Inflammatory macrophage treated with lipopolysaccharide for 1 hour (primary cell): ENCODE results near the gene CEND1.

ENCODE experiments used
- DNase-seq, 2 donors: peaks; one replicate each; pipeline ENCODE4 v3.0.0-alpha.2; 2020 to 2022

CEND1 gene

DNA sequence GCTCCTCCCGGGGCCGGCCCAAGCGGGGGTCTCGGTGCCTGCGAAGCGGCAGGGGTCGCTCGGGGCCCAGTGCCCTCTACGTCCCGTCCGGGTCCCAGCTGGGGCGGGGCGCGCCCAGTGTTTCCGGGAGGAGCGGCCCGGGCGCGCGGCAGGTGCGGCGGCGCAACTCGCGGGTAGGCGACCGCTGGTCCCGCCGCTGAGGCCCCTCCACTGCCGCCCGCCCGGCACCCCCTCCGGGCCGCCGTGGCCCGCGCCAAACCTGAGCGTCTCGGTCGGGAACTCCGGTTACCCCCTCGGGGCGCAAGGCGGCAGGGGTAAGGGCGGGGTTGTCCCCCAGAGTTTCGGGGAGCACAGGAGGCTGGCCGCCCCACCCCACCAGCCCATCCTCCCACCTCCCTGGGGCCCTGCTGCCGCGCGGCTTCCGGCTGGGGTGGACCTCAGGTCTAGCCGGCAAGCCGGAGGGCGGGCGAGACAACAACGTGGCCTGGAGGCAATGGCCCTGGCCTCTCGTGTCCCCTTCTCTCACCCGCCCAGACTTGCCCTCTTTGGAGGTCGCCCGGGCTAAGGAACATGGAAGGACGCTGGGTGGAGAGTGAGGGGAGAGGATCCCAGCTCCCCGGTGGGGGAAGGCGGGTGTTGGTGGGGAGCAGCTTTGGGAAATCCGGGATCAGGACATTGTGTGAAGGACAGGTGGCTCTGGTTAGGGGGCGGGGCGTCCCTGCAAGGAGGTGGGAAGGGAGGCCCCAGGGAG is 37.4 kb upstream of the CEND1 start:
- DNase-seq: no peak

DNA sequence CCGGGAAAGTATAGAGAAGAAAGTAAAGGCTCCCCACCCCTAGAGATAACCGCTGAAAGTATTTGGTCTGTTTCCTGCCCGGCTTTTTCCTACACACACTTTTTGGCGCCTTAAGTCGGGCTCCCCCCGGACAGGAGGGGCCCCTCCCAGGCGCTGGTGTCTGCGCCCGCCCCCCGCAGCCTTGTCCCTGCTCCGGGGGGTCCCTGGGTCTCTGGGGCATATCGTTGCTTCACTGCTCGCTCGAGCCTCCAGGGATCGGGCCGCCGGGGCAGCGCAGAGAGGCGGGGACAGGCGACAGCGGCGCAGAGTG is 36.9 kb upstream of the CEND1 start:
- DNase-seq: no peak

DNA sequence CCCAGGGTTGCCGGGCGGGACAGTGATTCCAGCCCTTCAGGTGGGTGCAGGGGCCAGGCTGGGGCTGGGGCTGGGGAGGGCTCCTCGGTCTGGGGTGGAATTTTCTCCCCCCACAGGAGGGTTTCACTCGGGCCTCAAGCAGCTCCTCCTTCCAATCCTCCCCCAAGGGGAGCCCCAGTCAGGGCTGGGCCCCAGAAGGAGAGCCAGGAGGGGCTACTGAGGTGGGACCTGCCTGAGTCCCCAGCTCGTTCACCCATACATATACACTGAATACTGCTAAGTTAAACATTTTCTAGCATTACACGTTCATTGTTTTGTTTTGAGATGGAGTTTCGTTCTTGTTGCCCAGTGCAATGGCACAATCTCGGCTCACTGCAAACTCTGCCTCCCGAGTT is 36.3 kb upstream of the CEND1 start:
- DNase-seq: no peak

DNA sequence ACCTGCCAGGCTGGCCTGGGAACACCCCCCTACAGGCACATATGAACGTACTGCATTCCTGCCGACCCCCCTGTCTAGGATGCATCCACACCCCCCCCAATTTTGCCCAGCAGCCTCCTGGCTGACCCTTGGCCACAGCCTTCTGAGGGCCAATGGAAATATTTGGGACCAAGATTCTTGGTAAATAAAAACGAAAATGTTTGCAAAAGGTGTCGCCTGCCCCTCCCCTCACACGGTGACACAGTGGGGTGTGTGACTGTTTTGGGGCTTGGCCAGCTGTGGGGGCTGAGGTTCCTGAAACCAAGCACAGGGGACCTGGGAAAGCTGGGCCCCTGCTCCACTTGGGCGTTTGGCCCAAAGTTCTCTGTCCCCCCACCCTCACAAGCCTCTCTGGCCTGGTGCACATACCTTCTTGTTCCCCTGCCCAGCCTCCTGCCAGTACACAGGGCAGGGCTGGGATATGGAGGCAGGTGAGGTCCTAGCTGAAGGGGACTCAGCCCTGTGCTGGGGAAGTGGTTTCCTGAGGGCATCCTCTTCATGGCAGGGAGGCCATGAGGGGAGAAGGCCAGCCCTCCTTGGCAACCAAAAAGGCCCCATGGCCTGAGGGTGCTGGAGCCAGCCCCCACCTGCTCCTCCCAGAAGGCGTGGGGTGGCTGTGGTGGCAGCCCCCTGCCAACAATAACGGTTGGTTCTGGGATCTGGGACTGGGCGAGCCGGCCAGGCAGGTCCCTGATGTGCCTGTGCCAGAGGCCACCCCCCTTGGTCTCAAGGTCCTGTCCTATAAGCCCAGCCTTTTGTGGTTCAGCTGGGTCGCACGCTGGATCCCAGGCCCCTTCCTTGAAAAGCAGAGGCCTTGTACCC is 35.7 kb upstream of the CEND1 start:
- no peak for DNase-seq

DNA sequence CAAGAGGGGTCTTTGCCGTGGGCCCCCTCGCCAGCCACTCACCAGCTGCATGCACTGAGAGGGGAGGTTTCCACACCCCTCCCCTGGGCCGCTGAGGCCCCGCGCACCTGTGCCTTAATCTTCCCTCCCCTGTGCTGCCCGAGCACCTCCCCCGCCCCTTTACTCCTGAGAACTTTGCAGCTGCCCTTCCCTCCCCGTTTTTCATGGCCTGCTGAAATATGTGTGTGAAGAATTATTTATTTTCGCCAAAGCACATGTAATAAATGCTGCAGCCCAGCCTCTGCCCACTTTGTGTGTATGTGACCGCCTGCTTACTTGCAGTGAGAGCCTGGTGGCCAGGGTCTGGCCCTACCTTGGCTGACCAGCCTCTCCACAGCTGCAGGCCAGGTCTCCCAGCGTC is 35.1 kb upstream of the CEND1 start:
- DNase-seq: no peak

DNA sequence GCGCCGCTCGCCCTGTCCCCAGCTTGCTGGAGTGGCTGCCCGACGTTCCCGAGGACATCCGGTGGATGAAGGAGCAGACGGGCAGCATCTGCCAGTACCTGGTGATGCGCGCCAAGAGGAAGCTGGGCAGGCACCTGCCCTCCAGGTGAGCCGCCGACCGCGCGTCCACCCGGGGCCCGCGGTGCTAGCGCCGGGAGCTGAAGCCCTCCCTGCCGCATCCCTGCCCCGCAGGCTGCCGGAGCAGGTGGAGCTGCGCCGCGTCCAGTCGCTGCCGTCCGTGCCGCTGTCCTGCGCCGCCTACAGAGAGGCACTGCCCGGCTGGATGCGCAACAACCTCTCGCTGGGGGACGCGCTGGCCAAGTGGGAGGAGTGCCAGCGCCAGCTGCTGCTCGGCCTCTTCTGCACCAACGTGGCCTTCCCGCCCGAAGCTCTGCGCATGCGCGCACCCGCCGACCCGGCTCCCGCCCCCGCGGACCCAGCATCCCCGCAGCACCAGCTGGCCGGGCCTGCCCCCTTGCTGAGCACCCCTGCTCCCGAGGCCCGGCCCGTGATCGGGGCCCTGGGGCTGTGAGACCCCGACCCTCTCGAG is 34.5 kb upstream of the CEND1 start:
- no peak for DNase-seq

DNA sequence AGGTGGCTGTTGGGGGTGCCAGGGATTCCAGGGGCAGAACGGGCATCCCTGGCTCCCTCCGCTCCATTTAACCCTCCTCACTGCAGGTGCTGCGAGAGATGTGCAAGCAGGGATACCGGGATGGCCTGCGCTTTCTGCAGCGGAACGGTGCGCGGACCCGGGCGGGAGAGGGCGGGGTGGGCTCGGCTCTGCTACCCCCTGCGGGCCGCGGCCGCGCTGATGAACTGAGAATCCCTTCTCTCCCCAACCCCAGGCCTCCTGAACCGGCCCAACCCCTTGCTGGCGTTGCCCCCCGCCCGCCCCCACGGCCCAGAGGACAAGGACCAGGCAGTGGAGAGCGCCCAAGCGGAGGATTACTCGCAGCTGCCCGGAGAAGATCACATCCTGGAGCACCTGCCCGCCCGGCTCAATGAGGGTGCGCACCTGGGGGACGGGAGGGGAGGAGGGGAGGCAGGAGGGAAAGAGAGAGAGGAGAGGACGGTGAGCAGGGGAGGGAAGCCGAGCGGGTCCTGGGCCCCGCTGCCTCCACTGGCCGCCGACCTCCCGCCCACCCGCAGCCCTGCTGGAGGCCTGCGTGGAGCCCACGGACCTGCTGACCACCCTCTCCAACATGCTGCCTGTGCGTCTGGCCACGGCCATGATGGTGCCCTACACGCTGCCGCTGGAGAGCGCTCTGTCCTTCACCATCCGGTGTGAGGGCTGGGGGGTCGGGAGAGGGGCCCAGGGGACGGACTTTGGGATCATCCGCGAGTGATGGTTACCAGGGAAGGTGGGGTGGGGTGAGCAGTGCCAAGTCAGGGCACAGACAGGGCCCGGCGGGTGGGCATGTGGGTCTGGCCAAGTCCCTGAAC is 33.8 kb upstream of the CEND1 start:
- no peak for DNase-seq

- peak in 1 of 2 donors; percentile 34 for DNase-seq
These were observed 31.9 kb upstream of the CEND1 start for GRCh38 chr11:821512-822371.

- DNase-seq: peak; percentile 70 to 75
These were observed 31.0 kb upstream of the CEND1 start for GRCh38 chr11:820655-821511.

- peak; percentile 64 to 69 for DNase-seq
These were observed 30.2 kb upstream of the CEND1 start for GRCh38 chr11:819943-820649.

GRCh38 chr11:819129-819931 is 29.4 kb upstream of the CEND1 start:
- peak; percentile 80 to 92 for DNase-seq

DNA sequence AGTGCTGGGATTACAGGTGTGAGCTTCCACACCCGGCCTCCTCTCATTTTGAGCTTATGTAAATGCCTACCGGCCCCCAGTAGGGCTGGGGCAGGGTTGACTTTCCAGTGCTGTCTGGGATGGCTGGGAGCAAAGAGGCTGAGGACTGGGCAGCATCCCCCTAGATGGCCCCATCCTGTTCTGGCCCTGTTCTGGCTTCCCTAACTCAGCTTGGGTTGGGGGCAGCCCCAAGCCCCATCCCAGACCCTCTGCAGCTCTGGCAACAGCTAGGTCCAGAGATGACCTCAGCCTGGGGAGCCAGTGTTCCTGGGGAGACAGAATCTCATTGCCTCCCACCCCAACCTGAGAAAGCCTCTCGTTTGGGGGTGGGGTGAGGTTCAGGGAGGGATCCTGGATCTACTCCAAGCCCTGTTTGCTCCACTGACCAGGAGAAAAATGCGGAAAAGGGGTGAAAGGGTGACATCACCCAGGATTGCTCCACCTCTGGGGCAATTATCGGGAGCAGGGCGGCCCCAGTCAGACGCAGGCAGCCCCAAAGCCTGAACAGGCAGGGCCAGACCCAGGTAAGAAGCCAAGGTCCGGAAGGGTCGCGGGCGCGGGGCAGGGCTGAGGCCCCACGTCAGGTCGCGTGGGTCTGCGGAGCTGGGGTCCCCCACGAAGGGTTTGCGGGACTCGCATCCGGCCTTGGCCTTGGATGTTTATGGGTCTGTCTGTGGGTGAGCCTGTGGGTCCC is 28.7 kb upstream of the CEND1 start, which contains the start of gene PNPLA2:
Gene PNPLA2, plus strand, starts transcription at position 519 of the 733 bp plus-strand sequence. CDS start 805 bp downstream, outside the sequence.
- DNase-seq: no peak

GRCh38 chr11:816433-816779 is 26.5 kb upstream of the CEND1 start:
- no peak for DNase-seq

GRCh38 chr11:815675-816432 is 26.0 kb upstream of the CEND1 start:
- DNase-seq: no peak

DNA sequence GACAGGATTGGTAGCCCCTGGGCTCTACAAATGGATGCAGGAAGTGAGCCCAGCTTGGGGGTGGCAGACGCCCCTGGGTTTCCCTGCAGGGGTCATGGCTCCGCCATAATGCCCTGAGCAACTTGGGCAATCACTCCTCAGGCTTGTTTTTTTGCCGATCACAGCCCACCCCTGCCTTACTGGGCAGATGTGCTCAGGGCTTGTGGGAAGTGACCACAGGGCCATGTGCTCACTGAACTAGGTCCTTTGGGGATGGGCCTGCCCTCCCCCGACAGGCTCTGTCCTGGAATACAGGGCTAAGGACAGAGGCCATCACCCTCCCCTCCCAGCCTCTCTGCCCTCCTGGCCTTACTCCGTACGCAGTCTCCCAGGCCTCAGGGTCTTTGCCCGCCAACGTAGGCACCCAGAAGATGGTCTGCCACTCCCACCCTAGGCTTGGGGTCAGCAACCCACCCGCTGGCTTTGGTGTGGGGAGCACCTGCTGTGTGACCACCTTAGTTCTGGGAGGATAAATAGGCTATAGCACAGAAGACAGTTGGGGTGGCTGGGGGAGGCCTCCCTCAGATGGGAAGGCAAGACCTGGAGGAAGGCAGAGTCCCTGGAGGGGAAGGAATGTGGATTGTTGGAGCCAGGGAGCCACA is 23.7 kb upstream of the CEND1 start:
- DNase-seq: no peak

GRCh38 chr11:813072-813455 is 23.2 kb upstream of the CEND1 start:
- DNase-seq: no peak

DNA sequence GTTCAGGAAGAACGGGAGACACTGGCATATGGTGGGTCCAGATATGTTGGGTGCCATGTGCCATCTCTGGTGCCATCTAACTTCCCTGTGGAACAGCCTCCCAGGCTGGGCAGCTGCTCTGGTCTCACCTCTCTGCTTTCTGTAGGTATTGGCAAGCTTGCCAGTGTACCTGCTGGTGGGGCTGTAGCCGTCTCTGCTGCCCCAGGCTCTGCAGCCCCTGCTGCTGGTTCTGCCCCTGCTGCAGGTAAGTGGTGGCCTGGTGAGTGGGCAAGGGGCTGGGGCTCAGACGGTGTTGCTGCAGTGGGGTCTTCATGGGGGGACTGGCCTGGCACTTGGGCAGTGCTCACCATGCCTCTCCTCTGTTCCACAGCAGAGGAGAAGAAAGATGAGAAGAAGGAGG is 22.5 kb upstream of the CEND1 start:
- no peak for DNase-seq
